ENCODE results near the gene C4B. TPM values are rescaled to one million over a fixed set of nuclear protein-coding genes. Genes with fewer than 3 reads are reported as not detected.
"Not testable (repeated sequence)": the region's sequence is repeated elsewhere in the genome, so short reads cannot be mapped to it uniquely, and the experiment has no call there.

C4B gene
- total and polyA plus RNA-seq, 2 donors (not counting 3 experiments of a cell fraction or from before 2014, with no cell fraction given), result 4.4 to 6.3 TPM

DNA sequence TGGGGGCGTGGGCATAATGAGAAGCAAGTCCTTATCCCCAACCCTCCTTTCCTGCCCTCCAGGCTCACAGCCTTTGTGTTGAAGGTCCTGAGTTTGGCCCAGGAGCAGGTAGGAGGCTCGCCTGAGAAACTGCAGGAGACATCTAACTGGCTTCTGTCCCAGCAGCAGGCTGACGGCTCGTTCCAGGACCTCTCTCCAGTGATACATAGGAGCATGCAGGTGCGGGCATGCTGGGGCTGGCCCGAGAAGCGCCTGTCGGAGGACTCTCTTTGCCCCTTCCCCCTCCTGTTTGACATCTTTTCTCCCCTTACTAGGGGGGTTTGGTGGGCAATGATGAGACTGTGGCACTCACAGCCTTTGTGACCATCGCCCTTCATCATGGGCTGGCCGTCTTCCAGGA, 14.0 kb downstream of the C4B start:
- dilution Hi-C loops (cut with MboI; ENCODE audit: extremely low pct_ligation_motif_present, low sequenced_read_pairs); H3K9ac ChIP-seq (replicated peaks; ENCODE audit: extremely low read depth, insufficient read depth, low read length); FAIRE-seq; DNase-seq (ENCODE audit: low read depth, low spot score); H3K36me3 ChIP-seq (ENCODE audit: control insufficient read depth in 2 of 2, extremely low read depth in 1 of 2, insufficient read depth in 2 of 2, low read length in 2 of 2); H3K4me2 ChIP-seq (ENCODE audit: insufficient read depth, low read length); H3K27ac ChIP-seq (ENCODE audit: insufficient read depth, low read depth, low read length); H2AFZ ChIP-seq (ENCODE audit: low read depth, low read length); intact Hi-C loops (cut with micrococcal nuclease); H3K79me2 ChIP-seq (ENCODE audit: control insufficient read depth, insufficient read depth, low read length); H3K9me3 ChIP-seq (replicated peaks; ENCODE audit: control insufficient read depth, insufficient read depth, low read length); H4K20me1 ChIP-seq (replicated peaks; ENCODE audit: control insufficient read depth, extremely low read depth, insufficient read depth, low read length); CTCF ChIA-PET; BruUV-seq (replicated peaks); H3K9me1 ChIP-seq (replicated peaks; ENCODE audit: control insufficient read depth, extremely low read depth, insufficient read depth, low read length); H3K27me3 ChIP-seq (ENCODE audit: control insufficient read depth in 2 of 2, insufficient read depth in 2 of 2, low read length in 2 of 2); H3K4me3 ChIP-seq (replicated peaks in 1 of 3; ENCODE audit: insufficient read depth in 1 of 3, low read depth in 1 of 3, low read length in 3 of 3); POLR2A ChIA-PET; H3K4me1 ChIP-seq (ENCODE audit: control insufficient read depth, extremely low read depth, insufficient read depth, low read length): not testable (repeated sequence)

DNA sequence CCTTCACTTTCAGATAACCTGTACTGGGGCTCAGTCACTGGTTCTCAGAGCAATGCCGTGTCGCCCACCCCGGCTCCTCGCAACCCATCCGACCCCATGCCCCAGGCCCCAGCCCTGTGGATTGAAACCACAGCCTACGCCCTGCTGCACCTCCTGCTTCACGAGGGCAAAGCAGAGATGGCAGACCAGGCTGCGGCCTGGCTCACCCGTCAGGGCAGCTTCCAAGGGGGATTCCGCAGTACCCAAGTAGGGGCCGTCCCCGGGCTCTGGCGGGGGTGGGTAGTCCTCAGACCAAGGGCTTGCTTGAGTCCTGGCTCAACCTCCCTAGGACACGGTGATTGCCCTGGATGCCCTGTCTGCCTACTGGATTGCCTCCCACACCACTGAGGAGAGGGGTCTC, 15.0 kb downstream of the C4B start:
- H3K27me3 ChIP-seq (ENCODE audit: control insufficient read depth in 2 of 2, insufficient read depth in 2 of 2, low read length in 2 of 2); H2AFZ ChIP-seq (ENCODE audit: low read depth, low read length); POLR2A ChIA-PET; dilution Hi-C loops (cut with MboI; ENCODE audit: extremely low pct_ligation_motif_present, low sequenced_read_pairs); CTCF ChIA-PET; H3K9me3 ChIP-seq (replicated peaks; ENCODE audit: control insufficient read depth, insufficient read depth, low read length); H3K79me2 ChIP-seq (ENCODE audit: control insufficient read depth, insufficient read depth, low read length); H3K9ac ChIP-seq (replicated peaks; ENCODE audit: extremely low read depth, insufficient read depth, low read length); H3K4me2 ChIP-seq (ENCODE audit: insufficient read depth, low read length); DNase-seq (ENCODE audit: low read depth, low spot score); H3K4me3 ChIP-seq (replicated peaks in 1 of 3; ENCODE audit: insufficient read depth in 1 of 3, low read depth in 1 of 3, low read length in 3 of 3); BruUV-seq (replicated peaks); intact Hi-C loops (cut with micrococcal nuclease); FAIRE-seq; H3K9me1 ChIP-seq (replicated peaks; ENCODE audit: control insufficient read depth, extremely low read depth, insufficient read depth, low read length); H4K20me1 ChIP-seq (replicated peaks; ENCODE audit: control insufficient read depth, extremely low read depth, insufficient read depth, low read length); H3K36me3 ChIP-seq (ENCODE audit: control insufficient read depth in 2 of 2, extremely low read depth in 1 of 2, insufficient read depth in 2 of 2, low read length in 2 of 2); H3K27ac ChIP-seq (ENCODE audit: insufficient read depth, low read depth, low read length); H3K4me1 ChIP-seq (ENCODE audit: control insufficient read depth, extremely low read depth, insufficient read depth, low read length): not testable (repeated sequence)

DNA sequence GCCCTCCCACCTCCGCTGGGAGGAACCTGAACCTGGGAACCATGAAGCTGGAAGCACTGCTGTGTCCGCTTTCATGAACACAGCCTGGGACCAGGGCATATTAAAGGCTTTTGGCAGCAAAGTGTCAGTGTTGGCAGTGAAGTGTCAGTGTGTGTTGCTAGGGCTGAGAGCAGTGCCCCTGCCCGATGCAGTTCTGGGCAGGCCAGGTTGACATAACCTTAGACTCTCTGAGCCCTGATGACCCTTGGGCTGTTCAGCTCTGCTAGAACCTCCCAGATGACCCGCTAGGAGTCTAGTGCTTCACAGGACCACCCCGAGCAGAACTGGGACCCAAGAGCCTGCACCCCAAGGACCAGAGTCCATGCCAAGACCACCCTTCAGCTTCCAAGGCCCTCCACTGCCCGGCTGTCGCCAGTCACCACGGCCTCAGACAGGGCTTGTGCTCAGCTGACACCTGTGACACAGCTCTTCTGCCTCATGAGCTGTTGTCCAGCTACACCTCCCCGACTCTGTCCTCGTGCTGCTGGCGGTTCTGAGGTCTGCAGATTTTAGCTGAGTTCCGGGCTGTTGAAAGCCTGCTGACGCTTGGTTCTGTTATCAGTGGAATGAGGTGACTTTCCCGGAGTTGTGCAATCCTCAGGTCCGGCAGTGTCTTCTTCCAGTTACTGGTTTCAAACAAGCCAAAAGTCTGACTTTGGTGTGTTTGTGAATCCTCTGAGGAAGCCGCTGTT, 20.9 kb downstream of the C4B start:
- H3K4me3 ChIP-seq (replicated peaks in 1 of 3; ENCODE audit: insufficient read depth in 1 of 3, low read depth in 1 of 3, low read length in 3 of 3); H3K27ac ChIP-seq (ENCODE audit: insufficient read depth, low read depth, low read length); dilution Hi-C loops (cut with MboI; ENCODE audit: extremely low pct_ligation_motif_present, low sequenced_read_pairs); DNase-seq (ENCODE audit: low read depth, low spot score); H3K9ac ChIP-seq (replicated peaks; ENCODE audit: extremely low read depth, insufficient read depth, low read length); H3K4me2 ChIP-seq (ENCODE audit: insufficient read depth, low read length); BruUV-seq (replicated peaks); H3K9me3 ChIP-seq (replicated peaks; ENCODE audit: control insufficient read depth, insufficient read depth, low read length); H3K27me3 ChIP-seq (ENCODE audit: control insufficient read depth in 2 of 2, insufficient read depth in 2 of 2, low read length in 2 of 2); CTCF ChIA-PET; POLR2A ChIA-PET; H2AFZ ChIP-seq (ENCODE audit: low read depth, low read length); H3K79me2 ChIP-seq (ENCODE audit: control insufficient read depth, insufficient read depth, low read length); H4K20me1 ChIP-seq (replicated peaks; ENCODE audit: control insufficient read depth, extremely low read depth, insufficient read depth, low read length); H3K9me1 ChIP-seq (replicated peaks; ENCODE audit: control insufficient read depth, extremely low read depth, insufficient read depth, low read length); H3K36me3 ChIP-seq (ENCODE audit: control insufficient read depth in 2 of 2, extremely low read depth in 1 of 2, insufficient read depth in 2 of 2, low read length in 2 of 2); H3K4me1 ChIP-seq (ENCODE audit: control insufficient read depth, extremely low read depth, insufficient read depth, low read length); intact Hi-C loops (cut with micrococcal nuclease): not testable (repeated sequence)
- peak; percentile 15 for FAIRE-seq

DNA sequence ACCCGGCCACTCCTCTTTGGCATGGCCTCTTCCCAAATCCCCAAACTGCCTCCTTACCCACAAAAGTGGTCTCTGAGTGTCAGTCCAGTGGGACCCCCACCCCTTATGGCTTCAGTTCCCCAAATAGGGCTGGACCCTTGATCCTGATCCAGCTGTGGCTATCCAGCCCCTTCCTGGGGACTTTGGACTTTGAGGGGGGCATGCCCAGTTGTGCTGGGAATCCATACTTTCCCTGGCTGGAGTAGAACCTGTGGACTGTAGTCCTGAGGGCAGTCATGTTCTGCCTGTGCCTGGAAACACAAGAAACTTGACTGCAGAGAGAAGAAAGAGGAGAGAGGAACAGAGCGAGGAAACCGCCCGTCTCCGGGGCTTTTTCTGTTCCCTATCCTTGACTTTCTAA, 22.5 kb downstream of the C4B start:
- H3K27ac ChIP-seq (ENCODE audit: insufficient read depth, low read depth, low read length); H3K27me3 ChIP-seq (ENCODE audit: control insufficient read depth in 2 of 2, insufficient read depth in 2 of 2, low read length in 2 of 2); H2AFZ ChIP-seq (ENCODE audit: low read depth, low read length); dilution Hi-C loops (cut with MboI; ENCODE audit: extremely low pct_ligation_motif_present, low sequenced_read_pairs); H3K9me1 ChIP-seq (replicated peaks; ENCODE audit: control insufficient read depth, extremely low read depth, insufficient read depth, low read length); intact Hi-C loops (cut with micrococcal nuclease); BruUV-seq (replicated peaks); H3K4me1 ChIP-seq (ENCODE audit: control insufficient read depth, extremely low read depth, insufficient read depth, low read length); POLR2A ChIA-PET; H3K36me3 ChIP-seq (ENCODE audit: control insufficient read depth in 2 of 2, extremely low read depth in 1 of 2, insufficient read depth in 2 of 2, low read length in 2 of 2); CTCF ChIA-PET; H3K9ac ChIP-seq (replicated peaks; ENCODE audit: extremely low read depth, insufficient read depth, low read length); H3K79me2 ChIP-seq (ENCODE audit: control insufficient read depth, insufficient read depth, low read length); H3K9me3 ChIP-seq (replicated peaks; ENCODE audit: control insufficient read depth, insufficient read depth, low read length); H3K4me2 ChIP-seq (ENCODE audit: insufficient read depth, low read length); H3K4me3 ChIP-seq (replicated peaks in 1 of 3; ENCODE audit: insufficient read depth in 1 of 3, low read depth in 1 of 3, low read length in 3 of 3); H4K20me1 ChIP-seq (replicated peaks; ENCODE audit: control insufficient read depth, extremely low read depth, insufficient read depth, low read length); DNase-seq (ENCODE audit: low read depth, low spot score): not testable (repeated sequence)
- FAIRE-seq, result peak; percentile 57
